H9 (cell line): ENCODE results near the gene RUNX1. TPM values are rescaled to one million over a fixed set of nuclear protein-coding genes. Genes with fewer than 3 reads are reported as not detected.

ENCODE experiments used
- DNase-seq: peaks from one replicate; pipeline ENCODE4 v3.0.0-alpha.2; 2017
- H2AFZ ChIP-seq: one replicate; pipeline ENCODE4 v1.6.1; 2013; ENCODE audit warnings: mild to moderate bottlenecking, low read length, control low read depth, moderate library complexity
- H2AK5ac ChIP-seq: 2 replicates; pipeline ENCODE4 v1.6.1; 2013; ENCODE audit warnings: low read length, control low read depth, mixed read lengths; ENCODE audit not compliant: insufficient read length
- H2BK120ac ChIP-seq: one replicate; pipeline ENCODE4 v1.6.1; 2013; ENCODE audit warnings: low read depth, mild to moderate bottlenecking, low read length, control low read depth, inconsistent platforms; ENCODE audit not compliant: poor library complexity, severe bottlenecking
- H2BK12ac ChIP-seq: 2 replicates; pipeline ENCODE4 v1.6.1; 2013; ENCODE audit warnings: low read length, control low read depth, mixed read lengths, low read depth; ENCODE audit not compliant: insufficient read length
- H2BK15ac ChIP-seq: 2 replicates; pipeline ENCODE4 v1.6.1; 2013; ENCODE audit warnings: low read depth, low read length, control low read depth
- H2BK20ac ChIP-seq: one replicate; pipeline ENCODE4 v1.6.1; 2013; ENCODE audit warnings: low read depth, mild to moderate bottlenecking, low read length, control low read depth, inconsistent platforms; ENCODE audit not compliant: poor library complexity, severe bottlenecking
- H2BK5ac ChIP-seq: 2 replicates; pipeline ENCODE4 v1.6.1; 2013; ENCODE audit warnings: low read length, control low read depth, mixed read lengths; ENCODE audit not compliant: insufficient read length
- H3K14ac ChIP-seq: 2 replicates; pipeline ENCODE4 v1.6.1; 2013; ENCODE audit warnings: low read length, control low read depth; ENCODE audit not compliant: insufficient read depth
- H3K18ac ChIP-seq: 2 replicates; pipeline ENCODE4 v1.6.1; 2013; ENCODE audit warnings: low read depth, mild to moderate bottlenecking, mixed read lengths, low read length, control low read depth; ENCODE audit not compliant: insufficient read length
- H3K23ac ChIP-seq: 2 replicates; pipeline ENCODE4 v1.6.1; 2013; ENCODE audit warnings: low read length, control low read depth, mixed read lengths, low read depth; ENCODE audit not compliant: insufficient read length
- H3K23me2 ChIP-seq: 2 replicates; pipeline ENCODE4 v1.6.1; 2013; ENCODE audit warnings: low read depth, mild to moderate bottlenecking, mixed read lengths, low read length, control low read depth; ENCODE audit not compliant: insufficient read length, poor library complexity, severe bottlenecking
- H3K27ac ChIP-seq: 2 replicates; pipeline ENCODE4 v1.5.1; 2013; ENCODE audit warnings: low read length, control low read depth, mixed read lengths, low read depth; ENCODE audit not compliant: insufficient read length
- H3K27me3 ChIP-seq: 2 replicates; pipeline ENCODE4 v1.6.1; 2013; ENCODE audit warnings: low read length, control low read depth, inconsistent platforms; ENCODE audit not compliant: insufficient read depth
- H3K4ac ChIP-seq: 2 replicates; pipeline ENCODE4 v1.6.1; 2013; ENCODE audit warnings: low read depth, mild to moderate bottlenecking, control low read depth, inconsistent platforms, low read length, moderate library complexity
- H3K4me1 ChIP-seq: 2 replicates; pipeline ENCODE4 v1.6.1; 2013; ENCODE audit warnings: low read length, control low read depth, inconsistent platforms; ENCODE audit not compliant: insufficient read depth
- H3K4me2 ChIP-seq: 2 replicates; pipeline ENCODE4 v1.6.1; 2013; ENCODE audit warnings: low read length, control low read depth, mixed read lengths; ENCODE audit not compliant: insufficient read length, insufficient read depth
- H3K56ac ChIP-seq: 2 replicates; pipeline ENCODE4 v1.6.1; 2013; ENCODE audit warnings: low read depth, mild to moderate bottlenecking, mixed read lengths, low read length, control low read depth; ENCODE audit not compliant: insufficient read length
- H3K79me1 ChIP-seq: 2 replicates; pipeline ENCODE4 v1.6.1; 2013; ENCODE audit warnings: low read depth, mild to moderate bottlenecking, moderate library complexity, low read length, control low read depth, inconsistent platforms; ENCODE audit not compliant: insufficient read depth, poor library complexity, severe bottlenecking
- H3K79me2 ChIP-seq: 2 replicates; pipeline ENCODE4 v1.6.1; 2013; ENCODE audit warnings: low read length, control low read depth, inconsistent platforms; ENCODE audit not compliant: insufficient read depth
- H3K9ac ChIP-seq: 2 replicates; pipeline ENCODE4 v1.6.1; 2013; ENCODE audit warnings: low read length, control low read depth, mixed read lengths; ENCODE audit not compliant: insufficient read length; ENCODE audit errors: extremely low read depth
- H3K9me3 ChIP-seq: one replicate; pipeline ENCODE4 v1.6.1; 2013; ENCODE audit warnings: low read depth, low read length, inconsistent platforms; ENCODE audit not compliant: control insufficient read depth
- H3T11ph ChIP-seq: one replicate; pipeline ENCODE4 v1.6.1; 2013; ENCODE audit warnings: mild to moderate bottlenecking, low read length, control low read depth, inconsistent platforms
- H4K20me1 ChIP-seq: one replicate; pipeline ENCODE4 v1.6.1; 2013; ENCODE audit not compliant: control insufficient read depth, insufficient read length, insufficient read depth
- H4K5ac ChIP-seq: 2 replicates; pipeline ENCODE4 v1.6.1; 2013; ENCODE audit warnings: low read depth, mild to moderate bottlenecking, mixed read lengths, low read length, control low read depth; ENCODE audit not compliant: insufficient read length
- H4K8ac ChIP-seq: replicated peaks from 2 replicates; pipeline ENCODE4 v1.6.1; 2013; ENCODE audit warnings: low read length, control low read depth, mixed read lengths, low read depth; ENCODE audit not compliant: insufficient read length
- H4K91ac ChIP-seq: 2 replicates; pipeline ENCODE4 v1.6.1; 2013; ENCODE audit warnings: low read depth, mild to moderate bottlenecking, moderate library complexity, mixed read lengths, low read length, control low read depth; ENCODE audit not compliant: insufficient read length
- H3K27ac Mint-ChIP-seq, 3 experiments: 2 replicates in 2 of 3; 3 replicates in 1 of 3; pipeline ENCODE4 v1.8.0; 2020 to 2021; ENCODE audit warnings: mixed read lengths in 3 of 3, mild to moderate bottlenecking in 1 of 3, moderate library complexity in 1 of 3
- H3K27me3 Mint-ChIP-seq: 2 replicates; pipeline ENCODE4 v1.8.0; 2021; ENCODE audit warnings: low read depth, mild to moderate bottlenecking, moderate library complexity, mixed read lengths
- H3K36me3 Mint-ChIP-seq, 3 experiments: 2 replicates in 2 of 3; 3 replicates in 1 of 3; pipeline ENCODE4 v1.8.0; 2020 to 2021; ENCODE audit warnings: low read depth in 3 of 3, mixed read lengths in 3 of 3; ENCODE audit not compliant: insufficient read depth in 1 of 3
- H3K4me1 Mint-ChIP-seq, 2 experiments: 2 replicates each; pipeline ENCODE4 v1.8.0; 2020; ENCODE audit warnings: mixed read lengths in 2 of 2
- H3K4me3 Mint-ChIP-seq, 2 experiments: 2 replicates in 1 of 2; 3 replicates in 1 of 2; pipeline ENCODE4 v1.8.0; 2020 to 2021; ENCODE audit warnings: mild to moderate bottlenecking in 2 of 2, mixed read lengths in 2 of 2, moderate library complexity in 1 of 2
- H3K9me3 Mint-ChIP-seq, 2 experiments: 2 replicates in 1 of 2; 3 replicates in 1 of 2; pipeline ENCODE4 v1.8.0; 2020; ENCODE audit warnings: mild to moderate bottlenecking in 2 of 2, mixed read lengths in 2 of 2, moderate library complexity in 1 of 2
- CTCF ChIP-seq: fragments of 200-600 bp; sonication (generic); conservative IDR thresholded peaks from 3 replicates; pipeline ENCODE4 v1.8.0; 2021; ENCODE audit warnings: antibody characterized with exemption, mild to moderate bottlenecking
- WGBS: extraction: QIAGEN DNeasy Blood & Tissue Kit; methylation state at CpG from one replicate; pipeline ENCODE4 v1.1.7; 2013; ENCODE audit warnings: missing lambda C conversion rate, low lambda C conversion rate, mixed read lengths; ENCODE audit not compliant: insufficient read length; ENCODE audit errors: extremely low coverage; 5-methylcytosine and 5-hydroxymethylcytosine counted together
- total RNA-seq: library from RNA; stranded (reverse); gene quantifications from 2 replicates; pipeline ENCODE4 v1.2.1, GENCODE V29; 2021

The RUNX1 gene
- total RNA-seq, 1 experiment from 2014 or later: 0.72 TPM

- no CpG with 5 or more reads among the region's 7 CpGs for WGBS
- Mint-ChIP-seq H3K9me3 (peaks cover 16% of the 10 kb centered on the region in 2 experiments), H3K4me3 (no peak overlapping the region), H3K27me3 (peaks cover 12% of the 10 kb centered on the region), H3K36me3 (peaks cover 0 to 26% (median 2%) of the 10 kb centered on the region in 3 experiments; a peak in 5 of 7 replicates), H3K27ac (peak overlapping the region in 1 of 3 experiments; percentile 66; a peak in 1 of 7 replicates), H3K4me1 (peaks cover 6 to 13% of the 10 kb centered on the region in 2 experiments)
- Histone ChIP-seq H2AK5ac (no peak overlapping the region), H4K5ac (no peak overlapping the region), H3K27me3 (no peaks in the 10 kb centered on the region), H3K18ac (no peak overlapping the region), H4K8ac (no peak overlapping the region), H4K91ac (no peak overlapping the region), H3K27ac (no peak overlapping the region), H2BK5ac (no peak overlapping the region), H3K23me2 (no peaks in the 10 kb centered on the region), H2BK12ac (no peak overlapping the region), H3K9me3 (no peaks in the 10 kb centered on the region), H3K79me2 (no peaks in the 10 kb centered on the region), H2AFZ (no peak overlapping the region), H3K79me1 (no peaks in the 10 kb centered on the region), H2BK20ac (no peak overlapping the region), H3K4me2 (no peak overlapping the region), H3K23ac (no peak overlapping the region), H4K20me1 (no peaks in the 10 kb centered on the region), H3K14ac (no peak overlapping the region), H2BK120ac (no peak overlapping the region), H3T11ph (no peak overlapping the region), H2BK15ac (no peak overlapping the region), H3K56ac (no peak overlapping the region), H3K9ac (no peak overlapping the region), H3K4ac (no peak overlapping the region), H3K4me1 (no peaks in the 10 kb centered on the region)
- no peak for TF ChIP-seq CTCF
- no peak for DNase-seq
These were observed 240.4 kb downstream of the RUNX1 start for GRCh38 chr21:34808569-34809204.
